ENCODE measurements around the gene GTPBP6.
"Not testable (repeated sequence)": the region's sequence is repeated elsewhere in the genome, so short reads cannot be mapped to it uniquely, and the experiment has no call there.

The GTPBP6 gene

GRCh38 chrX:352181-352580, 33.6 kb upstream of the GTPBP6 start:
- H2BK120ac ChIP-seq (ENCODE audit: low read depth, low read length), result no peak overlapping the region
- no peaks in the 10 kb centered on the region for H3K36me3 ChIP-seq (ENCODE audit: control insufficient read depth, insufficient read depth, low read length)
- H3K56ac ChIP-seq (ENCODE audit: low read length), result no peak overlapping the region
- peaks cover 8% of the 10 kb centered on the region for H3K79me1 ChIP-seq (ENCODE audit: low read length)
- H3K4me2 ChIP-seq (ENCODE audit: low read length), result no peak overlapping the region
- H3K27ac ChIP-seq (ENCODE audit: low read depth, low read length), result no peak overlapping the region
- H3K4ac ChIP-seq (ENCODE audit: low read depth, low read length), result no peak overlapping the region
- H3K18ac ChIP-seq (ENCODE audit: low read length), result no peak overlapping the region
- H3K79me2 ChIP-seq (ENCODE audit: control insufficient read depth, insufficient read depth, low read length), result no peaks in the 10 kb centered on the region
- no peak overlapping the region for H3K23ac ChIP-seq (ENCODE audit: low read length)
- H2BK5ac ChIP-seq (ENCODE audit: low read length), result no peak overlapping the region
- no peak overlapping the region for H2BK15ac ChIP-seq (replicated peaks; ENCODE audit: low read depth)
- WGBS (ENCODE audit: extremely low coverage, insufficient coverage, low lambda C conversion rate), result no CpG with 5 or more reads among the region's 27 CpGs
- H4K8ac ChIP-seq (ENCODE audit: low read depth, low read length), result no peak overlapping the region
- no peak overlapping the region for H3K4me3 ChIP-seq (ENCODE audit: low read length)
- H3K4me1 ChIP-seq (ENCODE audit: control insufficient read depth, low read depth, low read length), result no peaks in the 10 kb centered on the region
- no peak for DNase-seq
- no peak overlapping the region for H4K5ac ChIP-seq (ENCODE audit: low read length)
- no peaks in the 10 kb centered on the region for H3K27me3 ChIP-seq (ENCODE audit: insufficient read depth, low read length, poor library complexity)
- no peak overlapping the region for H2AK5ac ChIP-seq (ENCODE audit: low read length)
- H3K9ac ChIP-seq (ENCODE audit: low read length), result no peak overlapping the region

- H2BK15ac ChIP-seq (replicated peaks; ENCODE audit: low read depth), result no peak overlapping the region
- no peak overlapping the region for H4K8ac ChIP-seq (ENCODE audit: low read depth, low read length)
- no peak overlapping the region for H3K9ac ChIP-seq (ENCODE audit: low read length)
- no peak overlapping the region for H3K18ac ChIP-seq (ENCODE audit: low read length)
- H2BK120ac ChIP-seq (ENCODE audit: low read depth, low read length), result no peak overlapping the region
- H2AK5ac ChIP-seq (ENCODE audit: low read length), result no peak overlapping the region
- H3K27me3 ChIP-seq (ENCODE audit: insufficient read depth, low read length, poor library complexity), result no peaks in the 10 kb centered on the region
- H3K56ac ChIP-seq (ENCODE audit: low read length), result no peak overlapping the region
- no peak overlapping the region for H3K23ac ChIP-seq (ENCODE audit: low read length)
- no peaks in the 10 kb centered on the region for H3K4me1 ChIP-seq (ENCODE audit: control insufficient read depth, low read depth, low read length)
- H3K36me3 ChIP-seq (ENCODE audit: control insufficient read depth, insufficient read depth, low read length), result no peaks in the 10 kb centered on the region
- H3K79me1 ChIP-seq (ENCODE audit: low read length), result peaks cover 8% of the 10 kb centered on the region
- no peak overlapping the region for H3K4ac ChIP-seq (ENCODE audit: low read depth, low read length)
- no peak overlapping the region for H4K5ac ChIP-seq (ENCODE audit: low read length)
- H3K4me3 ChIP-seq (ENCODE audit: low read length), result no peak overlapping the region
- WGBS (ENCODE audit: extremely low coverage, insufficient coverage, low lambda C conversion rate), result no CpG with 5 or more reads among the region's 10 CpGs
- no peak overlapping the region for H3K4me2 ChIP-seq (ENCODE audit: low read length)
- H3K79me2 ChIP-seq (ENCODE audit: control insufficient read depth, insufficient read depth, low read length), result no peaks in the 10 kb centered on the region
- no peak for DNase-seq
- no peak overlapping the region for H3K27ac ChIP-seq (ENCODE audit: low read depth, low read length)
- H2BK5ac ChIP-seq (ENCODE audit: low read length), result no peak overlapping the region
Observed at GRCh38 chrX:351736-352135, 33.1 kb upstream of the GTPBP6 start.

- not testable (repeated sequence) for H3K18ac ChIP-seq (ENCODE audit: low read length); H3K23ac ChIP-seq (ENCODE audit: low read length); H3K36me3 ChIP-seq (ENCODE audit: control insufficient read depth, insufficient read depth, low read length); H3K9ac ChIP-seq (ENCODE audit: low read length); H4K5ac ChIP-seq (ENCODE audit: low read length); H2BK5ac ChIP-seq (ENCODE audit: low read length); H2AK5ac ChIP-seq (ENCODE audit: low read length); H2BK120ac ChIP-seq (ENCODE audit: low read depth, low read length); H3K4me1 ChIP-seq (ENCODE audit: control insufficient read depth, low read depth, low read length); H3K4me2 ChIP-seq (ENCODE audit: low read length); H3K4ac ChIP-seq (ENCODE audit: low read depth, low read length); H3K4me3 ChIP-seq (ENCODE audit: low read length); H3K56ac ChIP-seq (ENCODE audit: low read length); H3K27me3 ChIP-seq (ENCODE audit: insufficient read depth, low read length, poor library complexity); DNase-seq; H3K27ac ChIP-seq (ENCODE audit: low read depth, low read length); H3K79me2 ChIP-seq (ENCODE audit: control insufficient read depth, insufficient read depth, low read length); H2BK15ac ChIP-seq (replicated peaks; ENCODE audit: low read depth); H4K8ac ChIP-seq (ENCODE audit: low read depth, low read length); H3K79me1 ChIP-seq (ENCODE audit: low read length)
- WGBS (ENCODE audit: extremely low coverage, insufficient coverage, low lambda C conversion rate), result no CpG with 5 or more reads among the region's 13 CpGs
Observed at GRCh38 chrX:351324-351641, 32.7 kb upstream of the GTPBP6 start.

- Histone ChIP-seq H3K27me3 (ENCODE audit: insufficient read depth, low read length, poor library complexity) (no peaks in the 10 kb centered on the region), H3K9ac (ENCODE audit: low read length) (no peak overlapping the region), H2BK120ac (ENCODE audit: low read depth, low read length) (no peak overlapping the region), H4K5ac (ENCODE audit: low read length) (no peak overlapping the region), H3K56ac (ENCODE audit: low read length) (no peak overlapping the region), H2BK15ac (replicated peaks; ENCODE audit: low read depth) (no peak overlapping the region), H2AK5ac (ENCODE audit: low read length) (no peak overlapping the region), H3K79me1 (ENCODE audit: low read length) (peaks cover 8% of the 10 kb centered on the region), H3K4me2 (ENCODE audit: low read length) (no peak overlapping the region), H4K8ac (ENCODE audit: low read depth, low read length) (no peak overlapping the region), H3K23ac (ENCODE audit: low read length) (no peak overlapping the region), H3K27ac (ENCODE audit: low read depth, low read length) (no peak overlapping the region), H2BK5ac (ENCODE audit: low read length) (no peak overlapping the region), H3K36me3 (ENCODE audit: control insufficient read depth, insufficient read depth, low read length) (no peaks in the 10 kb centered on the region), H3K4me3 (ENCODE audit: low read length) (no peak overlapping the region), H3K18ac (ENCODE audit: low read length) (no peak overlapping the region), H3K79me2 (ENCODE audit: control insufficient read depth, insufficient read depth, low read length) (no peaks in the 10 kb centered on the region), H3K4ac (ENCODE audit: low read depth, low read length) (no peak overlapping the region), H3K4me1 (ENCODE audit: control insufficient read depth, low read depth, low read length) (no peaks in the 10 kb centered on the region)
- WGBS (ENCODE audit: extremely low coverage, insufficient coverage, low lambda C conversion rate), result no CpG with 5 or more reads among the region's 61 CpGs
- DNase-seq, result no peak
Observed at GRCh38 chrX:350534-351323, 32.1 kb upstream of the GTPBP6 start.

- Histone ChIP-seq H2AK5ac (ENCODE audit: low read length) (no peak overlapping the region), H3K4ac (ENCODE audit: low read depth, low read length) (no peak overlapping the region), H4K5ac (ENCODE audit: low read length) (no peak overlapping the region), H3K27me3 (ENCODE audit: insufficient read depth, low read length, poor library complexity) (no peaks in the 10 kb centered on the region), H3K4me1 (ENCODE audit: control insufficient read depth, low read depth, low read length) (no peaks in the 10 kb centered on the region), H3K79me2 (ENCODE audit: control insufficient read depth, insufficient read depth, low read length) (no peaks in the 10 kb centered on the region), H3K27ac (ENCODE audit: low read depth, low read length) (no peak overlapping the region), H3K4me3 (ENCODE audit: low read length) (no peak overlapping the region), H2BK5ac (ENCODE audit: low read length) (no peak overlapping the region), H3K18ac (ENCODE audit: low read length) (no peak overlapping the region), H3K23ac (ENCODE audit: low read length) (no peak overlapping the region), H3K56ac (ENCODE audit: low read length) (no peak overlapping the region), H3K9ac (ENCODE audit: low read length) (no peak overlapping the region), H3K79me1 (ENCODE audit: low read length) (peaks cover 5% of the 10 kb centered on the region), H2BK15ac (replicated peaks; ENCODE audit: low read depth) (no peak overlapping the region), H2BK120ac (ENCODE audit: low read depth, low read length) (no peak overlapping the region), H4K8ac (ENCODE audit: low read depth, low read length) (no peak overlapping the region), H3K36me3 (ENCODE audit: control insufficient read depth, insufficient read depth, low read length) (no peaks in the 10 kb centered on the region), H3K4me2 (ENCODE audit: low read length) (no peak overlapping the region)
- WGBS (ENCODE audit: extremely low coverage, insufficient coverage, low lambda C conversion rate), result no CpG with 5 or more reads among the region's 20 CpGs
- no peak for DNase-seq
Observed at GRCh38 chrX:350148-350533, 31.5 kb upstream of the GTPBP6 start.

GRCh38 chrX:349702-350101, 31.1 kb upstream of the GTPBP6 start:
- Histone ChIP-seq H3K36me3 (ENCODE audit: control insufficient read depth, insufficient read depth, low read length) (no peaks in the 10 kb centered on the region), H3K4me2 (ENCODE audit: low read length) (no peak overlapping the region), H3K4me1 (ENCODE audit: control insufficient read depth, low read depth, low read length) (no peaks in the 10 kb centered on the region), H3K4ac (ENCODE audit: low read depth, low read length) (no peak overlapping the region), H4K8ac (ENCODE audit: low read depth, low read length) (no peak overlapping the region), H4K5ac (ENCODE audit: low read length) (no peak overlapping the region), H3K27ac (ENCODE audit: low read depth, low read length) (no peak overlapping the region), H3K27me3 (ENCODE audit: insufficient read depth, low read length, poor library complexity) (no peaks in the 10 kb centered on the region), H3K18ac (ENCODE audit: low read length) (no peak overlapping the region), H3K79me2 (ENCODE audit: control insufficient read depth, insufficient read depth, low read length) (no peaks in the 10 kb centered on the region), H2AK5ac (ENCODE audit: low read length) (no peak overlapping the region), H2BK15ac (replicated peaks; ENCODE audit: low read depth) (no peak overlapping the region), H3K4me3 (ENCODE audit: low read length) (no peak overlapping the region), H3K23ac (ENCODE audit: low read length) (no peak overlapping the region), H3K9ac (ENCODE audit: low read length) (no peak overlapping the region), H3K79me1 (ENCODE audit: low read length) (peaks cover 5% of the 10 kb centered on the region), H2BK120ac (ENCODE audit: low read depth, low read length) (no peak overlapping the region), H3K56ac (ENCODE audit: low read length) (no peak overlapping the region), H2BK5ac (ENCODE audit: low read length) (no peak overlapping the region)
- DNase-seq, result no peak
- no CpG with 5 or more reads among the region's 10 CpGs for WGBS (ENCODE audit: extremely low coverage, insufficient coverage, low lambda C conversion rate)
